SK-N-SH treated with all-trans-retinoic acid at 6 μM for 48 hours (cell line): ENCODE results near the gene RASGRF2.

Experiments used
- ATAC-seq: fragments of 200-7000 bp; cut with Tn5 transposase; 3 replicates; pipeline ENCODE4 v1.9.1; 2020; ENCODE audit warnings: mild to moderate bottlenecking, moderate library complexity
- ARNTL ChIP-seq: fragments of 450-650 bp; formaldehyde crosslinking; IDR thresholded peaks from 2 replicates; pipeline ENCODE4 v1.5.0; 2020; ENCODE audit warnings: low read depth, mild to moderate bottlenecking, moderate library complexity, borderline replicate concordance
- BACH2 ChIP-seq: fragments of 250-450 bp; sonication (Bioruptor Pico); IDR thresholded peaks from 2 replicates; pipeline ENCODE4 v1.9.0; 2021; ENCODE audit warnings: mild to moderate bottlenecking, borderline replicate concordance
- CREB5 ChIP-seq: fragments of 250-450 bp; sonication (Bioruptor Pico); IDR thresholded peaks from 2 replicates; pipeline ENCODE4 v1.5.1; 2020; ENCODE audit warnings: low read depth, mild to moderate bottlenecking, moderate library complexity
- CSDC2 ChIP-seq: fragments of 250-450 bp; sonication (Bioruptor Pico); IDR thresholded peaks from 2 replicates; pipeline ENCODE4 v1.5.0; 2020; ENCODE audit warnings: mild to moderate bottlenecking, moderate library complexity
- CSRNP3 ChIP-seq: fragments of 250-450 bp; sonication (Bioruptor Pico); IDR thresholded peaks from 2 replicates; pipeline ENCODE4 v1.5.1; 2021; ENCODE audit warnings: mild to moderate bottlenecking, moderate library complexity
- ESRRG ChIP-seq: fragments of 250-450 bp; sonication (Bioruptor Pico); IDR thresholded peaks from 2 replicates; pipeline ENCODE4 v1.6.1; 2021; ENCODE audit warnings: mild to moderate bottlenecking
- GLIS3 ChIP-seq: fragments of 250-450 bp; sonication (Bioruptor Pico); IDR thresholded peaks from 2 replicates; pipeline ENCODE4 v1.5.0; 2020; ENCODE audit warnings: mild to moderate bottlenecking, moderate library complexity
- ISL1 ChIP-seq: fragments of 250-450 bp; sonication (Bioruptor Pico); IDR thresholded peaks from 2 replicates; pipeline ENCODE4 v2.1.2; 2022; ENCODE audit warnings: mild to moderate bottlenecking, moderate library complexity
- OSR1 ChIP-seq: fragments of 250-450 bp; sonication (Bioruptor Pico); IDR thresholded peaks from 2 replicates; pipeline ENCODE4 v1.8.0; 2022; ENCODE audit warnings: moderate library complexity, mild to moderate bottlenecking, inconsistent platforms
- PATZ1 ChIP-seq: fragments of 250-450 bp; sonication (Bioruptor Pico); IDR thresholded peaks from 2 replicates; pipeline ENCODE4 v1.8.0; 2020; ENCODE audit warnings: mild to moderate bottlenecking, moderate library complexity, borderline replicate concordance
- POU6F1 ChIP-seq: fragments of 250-450 bp; sonication (Bioruptor Pico); IDR thresholded peaks from 2 replicates; pipeline ENCODE4 v1.8.0; 2021; ENCODE audit warnings: low read depth, mild to moderate bottlenecking, moderate library complexity, borderline replicate concordance
- PPARA ChIP-seq: fragments of 250-450 bp; sonication (Bioruptor Pico); IDR thresholded peaks from 2 replicates; pipeline ENCODE4 v1.5.0; 2020; ENCODE audit warnings: mild to moderate bottlenecking, borderline replicate concordance
- RARB ChIP-seq: fragments of 250-450 bp; sonication (Bioruptor Pico); IDR thresholded peaks from 2 replicates; pipeline ENCODE4 v1.8.0; 2021; ENCODE audit warnings: mild to moderate bottlenecking, moderate library complexity
- TCF4 ChIP-seq: fragments of 250-450 bp; sonication (Bioruptor Pico); IDR thresholded peaks from 2 replicates; pipeline ENCODE4 v1.8.0; 2021; ENCODE audit warnings: mild to moderate bottlenecking, moderate library complexity, borderline replicate concordance
- TOX ChIP-seq: fragments of 250-450 bp; sonication (Bioruptor Pico); IDR thresholded peaks from 2 replicates; pipeline ENCODE4 v1.8.0; 2021; ENCODE audit warnings: mild to moderate bottlenecking, moderate library complexity, borderline replicate concordance
- TSHZ2 ChIP-seq: fragments of 250-450 bp; sonication (Bioruptor Pico); IDR thresholded peaks from 2 replicates; pipeline ENCODE4 v1.5.0; 2020; ENCODE audit warnings: mild to moderate bottlenecking, moderate library complexity
- ZC3H10 ChIP-seq: fragments of 250-450 bp; sonication (Bioruptor Pico); IDR thresholded peaks from 2 replicates; pipeline ENCODE4 v1.5.1; 2021; ENCODE audit warnings: mild to moderate bottlenecking, moderate library complexity
- ZFP3 ChIP-seq: fragments of 250-450 bp; sonication (Bioruptor Pico); IDR thresholded peaks from 2 replicates; pipeline ENCODE4 v1.5.0; 2020; ENCODE audit warnings: mild to moderate bottlenecking, moderate library complexity
- ZFP30 ChIP-seq: fragments of 450-650 bp; formaldehyde crosslinking; IDR thresholded peaks from 2 replicates; pipeline ENCODE4 v1.5.0; 2022; ENCODE audit warnings: mild to moderate bottlenecking, moderate library complexity
- ZNF565 ChIP-seq: fragments of 450-650 bp; formaldehyde crosslinking; conservative IDR thresholded peaks from 2 replicates; pipeline ENCODE4 v1.5.0; 2020; ENCODE audit warnings: low read depth, mild to moderate bottlenecking, moderate library complexity
- ZNF70 ChIP-seq: fragments of 450-650 bp; formaldehyde crosslinking; IDR thresholded peaks from 2 replicates; pipeline ENCODE4 v1.5.0; 2020; ENCODE audit warnings: mild to moderate bottlenecking, moderate library complexity

The RASGRF2 gene

GRCh38 chr5:81140441-81140840 is 180.3 kb downstream of the RASGRF2 start:
- TF ChIP-seq ZNF70 (0 out of 2 replicates have a peak, but pooled peaks have one; percentile 24), BACH2 (CRISPR knock-in tag) (no peak)
- ATAC-seq = peak; percentile 38; the same call in 2 of the 3 replicates

- peak; percentile 53 for TF ChIP-seq ISL1
- no peak for TF ChIP-seq PPARA (CRISPR knock-in tag)
- no peak for TF ChIP-seq CSDC2
- peak; percentile 88 for ATAC-seq
These were observed 180.8 kb downstream of the RASGRF2 start for GRCh38 chr5:81140943-81141342.

GRCh38 chr5:81142108-81142507 is 181.9 kb downstream of the RASGRF2 start:
- TF ChIP-seq ZFP3 (CRISPR knock-in tag) (no peak), TOX (no peak), ZC3H10 (CRISPR knock-in tag) (no peak), GLIS3 (no peak), PATZ1 (CRISPR knock-in tag) (no peak), TCF4 (CRISPR knock-in tag) (no peak), ARNTL (CRISPR knock-in tag) (no peak), TSHZ2 (CRISPR knock-in tag) (no peak), ESRRG (no peak), ZNF70 (no peak)

GRCh38 chr5:81145329-81145935 is 185.3 kb downstream of the RASGRF2 start:
- no peak for ATAC-seq
- TF ChIP-seq ZFP3 (CRISPR knock-in tag) (no peak), CSDC2 (no peak), TCF4 (CRISPR knock-in tag) (no peak), OSR1 (CRISPR knock-in tag) (no peak), ZNF565 (CRISPR knock-in tag) (no peak), ZFP30 (CRISPR knock-in tag) (no peak), ESRRG (no peak), POU6F1 (CRISPR knock-in tag) (no peak), TOX (no peak), CSRNP3 (CRISPR knock-in tag) (no peak), CREB5 (CRISPR knock-in tag) (no peak), ZC3H10 (CRISPR knock-in tag) (no peak), RARB (CRISPR knock-in tag) (no peak), PATZ1 (CRISPR knock-in tag) (no peak), GLIS3 (no peak), BACH2 (CRISPR knock-in tag) (no peak), PPARA (CRISPR knock-in tag) (no peak)

More at GRCh38 chr5:81142108-81142507, 181.9 kb downstream of the RASGRF2 start:
- no peak for ATAC-seq
